KMS-11 (cell line): Measurements from ENCODE around the gene PPIAL4G.
"Not testable (repeated sequence)": the region's sequence is repeated elsewhere in the genome, so short reads cannot be mapped to it uniquely, and the experiment has no call there.

ENCODE experiments used
- H2AFZ ChIP-seq: fragments of 200-600 bp; sonication (generic); 2 replicates; pipeline ENCODE4 v1.6.1; 2016; ENCODE audit warnings: antibody characterized with exemption, mixed run types, low read depth
- H3K27ac ChIP-seq: fragments of 200-600 bp; sonication (generic); 2 replicates; pipeline ENCODE4 v1.6.1; 2016; ENCODE audit warnings: mild to moderate bottlenecking, mixed run types
- H3K27me3 ChIP-seq: fragments of 200-600 bp; sonication (generic); 2 replicates; pipeline ENCODE4 v1.6.1; 2017; ENCODE audit warnings: mild to moderate bottlenecking, low read depth, mixed run types, moderate library complexity; ENCODE audit not compliant: insufficient read depth
- H3K36me3 ChIP-seq: fragments of 200-600 bp; sonication (generic); 2 replicates; pipeline ENCODE4 v1.6.1; 2017; ENCODE audit warnings: mild to moderate bottlenecking, mixed run types; ENCODE audit not compliant: insufficient read depth
- H3K4me1 ChIP-seq: fragments of 200-600 bp; sonication (generic); 2 replicates; pipeline ENCODE4 v1.6.1; 2016; ENCODE audit warnings: mild to moderate bottlenecking, low read depth, mixed run types; ENCODE audit not compliant: poor library complexity, severe bottlenecking
- H3K4me2 ChIP-seq: fragments of 200-600 bp; sonication (generic); 2 replicates; pipeline ENCODE4 v1.7.0; 2016; ENCODE audit warnings: mild to moderate bottlenecking, mixed run types
- H3K4me3 ChIP-seq: fragments of 200-600 bp; sonication (generic); IDR thresholded peaks from 2 replicates; pipeline ENCODE4 v1.6.1; 2017; ENCODE audit warnings: low read depth, low read length, mixed read lengths; ENCODE audit not compliant: insufficient read depth
- H3K79me2 ChIP-seq: fragments of 200-600 bp; sonication (generic); 2 replicates; pipeline ENCODE4 v1.6.1; 2016; ENCODE audit warnings: low read depth, mixed run types; ENCODE audit not compliant: insufficient read depth
- H3K9ac ChIP-seq: fragments of 200-600 bp; sonication (generic); 2 replicates; pipeline ENCODE4 v1.6.1; 2016; ENCODE audit warnings: mild to moderate bottlenecking, mixed run types
- H4K20me1 ChIP-seq: fragments of 200-600 bp; sonication (generic); 2 replicates; pipeline ENCODE4 v1.6.1; 2016; ENCODE audit warnings: mild to moderate bottlenecking, mixed run types; ENCODE audit not compliant: insufficient read depth

The PPIAL4G gene

GRCh38 chr1:148483029-148483428, at the start of gene PPIAL4G:
Gene PPIAL4G (minus strand): TSS chr1:148483302. CDS start chr1:148483252, 50 bp downstream.
- H3K4me2 ChIP-seq, H3K27ac ChIP-seq: not testable (repeated sequence)

GRCh38 chr1:148532158-148532557, 49.1 kb upstream of the PPIAL4G start:
- not testable (repeated sequence) for H3K4me1 ChIP-seq, H4K20me1 ChIP-seq, H2AFZ ChIP-seq, H3K27me3 ChIP-seq, H3K4me3 ChIP-seq, H3K36me3 ChIP-seq, H3K9ac ChIP-seq, H3K79me2 ChIP-seq, H3K4me2 ChIP-seq, H3K27ac ChIP-seq

More at GRCh38 chr1:148483029-148483428, at the start of gene PPIAL4G:
- H3K4me3 ChIP-seq, H4K20me1 ChIP-seq, H3K9ac ChIP-seq, H3K4me1 ChIP-seq, H3K27me3 ChIP-seq, H3K79me2 ChIP-seq, H2AFZ ChIP-seq, H3K36me3 ChIP-seq: not testable (repeated sequence)

- not testable (repeated sequence) for H3K9ac ChIP-seq, H4K20me1 ChIP-seq, H3K27me3 ChIP-seq, H3K4me1 ChIP-seq, H3K4me3 ChIP-seq, H3K79me2 ChIP-seq, H3K4me2 ChIP-seq, H3K27ac ChIP-seq, H2AFZ ChIP-seq, H3K36me3 ChIP-seq
Observed at GRCh38 chr1:148529101-148529567, 46.0 kb upstream of the PPIAL4G start.

GRCh38 chr1:148528591-148528990, 45.5 kb upstream of the PPIAL4G start:
- H3K27ac ChIP-seq, H3K4me1 ChIP-seq, H3K27me3 ChIP-seq, H4K20me1 ChIP-seq, H2AFZ ChIP-seq, H3K36me3 ChIP-seq, H3K4me2 ChIP-seq, H3K79me2 ChIP-seq, H3K4me3 ChIP-seq, H3K9ac ChIP-seq: not testable (repeated sequence)

- not testable (repeated sequence) for H3K4me3 ChIP-seq, H3K4me1 ChIP-seq, H3K27me3 ChIP-seq, H3K9ac ChIP-seq, H4K20me1 ChIP-seq, H3K79me2 ChIP-seq, H3K4me2 ChIP-seq, H3K27ac ChIP-seq, H3K36me3 ChIP-seq, H2AFZ ChIP-seq
Observed at GRCh38 chr1:148526587-148526986, 43.5 kb upstream of the PPIAL4G start.

GRCh38 chr1:148523205-148524144, 40.4 kb upstream of the PPIAL4G start:
- Histone ChIP-seq H3K9ac (peak overlapping the region; percentile 11; the same call in 1 of the 2 replicates), H3K4me3 (peak overlapping the region; percentile 26), H3K4me2 (peak overlapping the region; percentile 55), H3K27ac (peak overlapping the region; percentile 59)
- H2AFZ ChIP-seq, H4K20me1 ChIP-seq, H3K36me3 ChIP-seq, H3K4me1 ChIP-seq, H3K27me3 ChIP-seq, H3K79me2 ChIP-seq: not testable (repeated sequence)

- not testable (repeated sequence) for H3K27me3 ChIP-seq, H3K79me2 ChIP-seq, H4K20me1 ChIP-seq, H3K36me3 ChIP-seq, H2AFZ ChIP-seq, H3K4me1 ChIP-seq
- Histone ChIP-seq H3K4me3 (peak overlapping the region; percentile 26), H3K27ac (peak overlapping the region; percentile 59), H3K4me2 (peak overlapping the region; percentile 44; the same call in 1 of the 2 replicates), H3K9ac (peak overlapping the region; percentile 11; the same call in 1 of the 2 replicates)
Observed at GRCh38 chr1:148522561-148523204, 39.6 kb upstream of the PPIAL4G start.

- Histone ChIP-seq H3K4me2 (peak overlapping the region; percentile 30; the same call in 1 of the 2 replicates), H2AFZ (peak overlapping the region; percentile 65), H3K9ac (peak overlapping the region; percentile 26; the same call in 1 of the 2 replicates), H3K27ac (peak overlapping the region; percentile 55)
- H4K20me1 ChIP-seq, H3K4me3 ChIP-seq, H3K79me2 ChIP-seq, H3K36me3 ChIP-seq, H3K4me1 ChIP-seq, H3K27me3 ChIP-seq: not testable (repeated sequence)
Observed at GRCh38 chr1:148522072-148522471, 39.0 kb upstream of the PPIAL4G start.

- not testable (repeated sequence) for H3K4me2 ChIP-seq, H4K20me1 ChIP-seq, H3K4me3 ChIP-seq, H2AFZ ChIP-seq, H3K27ac ChIP-seq, H3K36me3 ChIP-seq, H3K79me2 ChIP-seq, H3K27me3 ChIP-seq, H3K4me1 ChIP-seq, H3K9ac ChIP-seq
Observed at GRCh38 chr1:148514310-148514709, 31.2 kb upstream of the PPIAL4G start.
